Endodermal cell (in vitro differentiated cells): ENCODE data around the gene TACC2. TPM values are rescaled to one million over a fixed set of nuclear protein-coding genes. Genes with fewer than 3 reads are reported as not detected.

Source experiments
- DNase-seq: peaks from one replicate; pipeline ENCODE4 v3.0.0-alpha.2; 2017
- H3K27ac ChIP-seq: 2 replicates; pipeline ENCODE4 v1.5.1; 2013; ENCODE audit warnings: mild to moderate bottlenecking, low read depth, low read length, moderate library complexity
- H3K27me3 ChIP-seq: 2 replicates; pipeline ENCODE4 v1.6.1; 2013; ENCODE audit warnings: mild to moderate bottlenecking, low read length, moderate library complexity; ENCODE audit not compliant: insufficient read depth, control insufficient read depth, poor library complexity, severe bottlenecking
- H3K36me3 ChIP-seq: 2 replicates; pipeline ENCODE4 v1.7.0; 2013; ENCODE audit warnings: mild to moderate bottlenecking, low read length, moderate library complexity; ENCODE audit not compliant: control insufficient read depth, insufficient read depth
- H3K4me1 ChIP-seq: one replicate; pipeline ENCODE4 v1.7.0; 2013; ENCODE audit warnings: low read length; ENCODE audit not compliant: control insufficient read depth, insufficient read depth
- H3K4me3 ChIP-seq: 2 replicates; pipeline ENCODE4 v1.5.1; 2013; ENCODE audit warnings: mild to moderate bottlenecking, low read length, moderate library complexity
- H3K9ac ChIP-seq: 2 replicates; pipeline ENCODE4 v1.6.1; 2013; ENCODE audit warnings: mild to moderate bottlenecking, low read length, moderate library complexity; ENCODE audit not compliant: poor library complexity, severe bottlenecking; ENCODE audit errors: extremely low read depth
- H3K9me3 ChIP-seq: 2 replicates; pipeline ENCODE4 v1.6.1; 2013; ENCODE audit warnings: mild to moderate bottlenecking, low read length, moderate library complexity; ENCODE audit not compliant: control insufficient read depth
- H3K27ac Mint-ChIP-seq: 2 replicates; pipeline ENCODE4 v1.8.0; 2020; ENCODE audit warnings: mixed read lengths
- H3K27me3 Mint-ChIP-seq: 2 replicates; pipeline ENCODE4 v1.8.0; 2021; ENCODE audit warnings: mild to moderate bottlenecking, mixed read lengths; ENCODE audit not compliant: insufficient read depth
- H3K36me3 Mint-ChIP-seq: 2 replicates; pipeline ENCODE4 v1.8.0; 2020; ENCODE audit warnings: low read depth, mixed read lengths
- H3K4me1 Mint-ChIP-seq: 2 replicates; pipeline ENCODE4 v1.8.0; 2020; ENCODE audit warnings: mixed read lengths
- H3K4me3 Mint-ChIP-seq: 2 replicates; pipeline ENCODE4 v1.8.0; 2020; ENCODE audit warnings: mild to moderate bottlenecking, moderate library complexity, mixed read lengths
- H3K9me3 Mint-ChIP-seq: 2 replicates; pipeline ENCODE4 v1.8.0; 2020; ENCODE audit warnings: mild to moderate bottlenecking, mixed read lengths
- CTCF ChIP-seq: fragments of 200-600 bp; sonication (generic); conservative IDR thresholded peaks from 2 replicates; pipeline ENCODE4 v1.5.0; 2021; ENCODE audit warnings: antibody characterized with exemption, mild to moderate bottlenecking
- WGBS, 2 experiments: methylation state at CpG; one replicate each; pipeline versions ENCODE4 v1.1.5 to v1.1.7; 2013; ENCODE audit warnings: missing lambda C conversion rate in 2 of 2, mixed read lengths in 1 of 2; ENCODE audit not compliant: insufficient coverage in 1 of 2, insufficient read length in 1 of 2; 5-methylcytosine and 5-hydroxymethylcytosine counted together
- total RNA-seq, 2 donors: library from RNA; stranded (reverse); fragmentation: NEBNext Ultra II Directional in 1 of 2; extraction: Animal tissue kit (Norgen Biotek cat#: 25700) in 1 of 2; gene quantifications; 2 replicates in 1 of 2; 3 replicates in 1 of 2; pipeline ENCODE4 v1.2.1, GENCODE V29; 2021

Gene TACC2
- total RNA-seq, 2 donors from 2014 or later, result 24.5 to 34.1 TPM

GRCh38 chr10:122122493-122122892 lies 133.5 kb downstream of the TACC2 start:
- peaks cover 5% of the 10 kb centered on the region for H3K4me1 Mint-ChIP-seq
- H3K4me3 Mint-ChIP-seq, result no peak overlapping the region
- Histone ChIP-seq H3K27ac (no peak overlapping the region), H3K36me3 (no peaks in the 10 kb centered on the region), H3K27me3 (no peaks in the 10 kb centered on the region), H3K4me3 (no peak overlapping the region), H3K9ac (no peak overlapping the region), H3K4me1 (no peaks in the 10 kb centered on the region), H3K9me3 (peaks cover 7% of the 10 kb centered on the region)
- H3K36me3 Mint-ChIP-seq, result peaks cover 9% of the 10 kb centered on the region
- no peak overlapping the region for H3K27ac Mint-ChIP-seq
- WGBS, 2 experiments, result 85 to 95% methylated on average over 7 to 8 of the region's 8 CpGs
- no peak for DNase-seq
- no peaks in the 10 kb centered on the region for H3K27me3 Mint-ChIP-seq
- TF ChIP-seq CTCF, result no peak
- no peaks in the 10 kb centered on the region for H3K9me3 Mint-ChIP-seq

- peaks cover 5% of the 10 kb centered on the region for H3K4me1 Mint-ChIP-seq
These were observed 134.2 kb downstream of the TACC2 start for GRCh38 chr10:122123186-122123585.

GRCh38 chr10:122124342-122124741 lies 135.4 kb downstream of the TACC2 start:
- no peak overlapping the region for H3K27ac Mint-ChIP-seq
- no peaks in the 10 kb centered on the region for H3K27me3 ChIP-seq

More at GRCh38 chr10:122123186-122123585, 134.2 kb downstream of the TACC2 start:
- WGBS, 2 experiments, result 83% methylated on average over 8 of the region's 8 CpGs
- Histone ChIP-seq H3K4me3 (no peak overlapping the region), H3K4me1 (no peaks in the 10 kb centered on the region), H3K36me3 (no peaks in the 10 kb centered on the region), H3K9ac (no peak overlapping the region), H3K27me3 (no peaks in the 10 kb centered on the region), H3K27ac (no peak overlapping the region), H3K9me3 (peaks cover 7% of the 10 kb centered on the region)
- Mint-ChIP-seq H3K27me3 (no peaks in the 10 kb centered on the region), H3K9me3 (no peaks in the 10 kb centered on the region), H3K27ac (no peak overlapping the region), H3K36me3 (peaks cover 10% of the 10 kb centered on the region), H3K4me3 (no peak overlapping the region)
- no peak for DNase-seq
- no peak for TF ChIP-seq CTCF

More at GRCh38 chr10:122124342-122124741, 135.4 kb downstream of the TACC2 start:
- H3K4me1 Mint-ChIP-seq, result peaks cover 5% of the 10 kb centered on the region
- no peak for DNase-seq
- no peak overlapping the region for H3K4me3 Mint-ChIP-seq
- no peak overlapping the region for H3K27ac ChIP-seq
- H3K36me3 ChIP-seq, result no peaks in the 10 kb centered on the region
- no peaks in the 10 kb centered on the region for H3K9me3 Mint-ChIP-seq
- H3K4me3 ChIP-seq, result no peak overlapping the region
- 89 to 90% methylated on average over 8 to 9 of the region's 9 CpGs for WGBS, 2 experiments
- H3K9ac ChIP-seq, result no peak overlapping the region
- peaks cover 7% of the 10 kb centered on the region for H3K9me3 ChIP-seq
- no peak for TF ChIP-seq CTCF
- no peaks in the 10 kb centered on the region for H3K4me1 ChIP-seq
- no peaks in the 10 kb centered on the region for H3K27me3 Mint-ChIP-seq
- peaks cover 10% of the 10 kb centered on the region for H3K36me3 Mint-ChIP-seq
